GM18526 (cell line): ENCODE results near the gene RNF186.

ENCODE experiments used
- POLR2A ChIP-seq: IDR thresholded peaks from 3 replicates; pipeline ENCODE4 v1.6.1; 2011; ENCODE audit not compliant: insufficient read length; ENCODE audit errors: extremely low read depth

The RNF186 gene, protein sequence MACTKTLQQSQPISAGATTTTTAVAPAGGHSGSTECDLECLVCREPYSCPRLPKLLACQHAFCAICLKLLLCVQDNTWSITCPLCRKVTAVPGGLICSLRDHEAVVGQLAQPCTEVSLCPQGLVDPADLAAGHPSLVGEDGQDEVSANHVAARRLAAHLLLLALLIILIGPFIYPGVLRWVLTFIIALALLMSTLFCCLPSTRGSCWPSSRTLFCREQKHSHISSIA

GRCh38 chr1:19814681-19815503, at the start of gene RNF186:
RNF186 (minus strand) TSS chr1:19815283; CDS start chr1:19815101, 182 bp downstream.
- TF ChIP-seq POLR2A = no peak

DNA sequence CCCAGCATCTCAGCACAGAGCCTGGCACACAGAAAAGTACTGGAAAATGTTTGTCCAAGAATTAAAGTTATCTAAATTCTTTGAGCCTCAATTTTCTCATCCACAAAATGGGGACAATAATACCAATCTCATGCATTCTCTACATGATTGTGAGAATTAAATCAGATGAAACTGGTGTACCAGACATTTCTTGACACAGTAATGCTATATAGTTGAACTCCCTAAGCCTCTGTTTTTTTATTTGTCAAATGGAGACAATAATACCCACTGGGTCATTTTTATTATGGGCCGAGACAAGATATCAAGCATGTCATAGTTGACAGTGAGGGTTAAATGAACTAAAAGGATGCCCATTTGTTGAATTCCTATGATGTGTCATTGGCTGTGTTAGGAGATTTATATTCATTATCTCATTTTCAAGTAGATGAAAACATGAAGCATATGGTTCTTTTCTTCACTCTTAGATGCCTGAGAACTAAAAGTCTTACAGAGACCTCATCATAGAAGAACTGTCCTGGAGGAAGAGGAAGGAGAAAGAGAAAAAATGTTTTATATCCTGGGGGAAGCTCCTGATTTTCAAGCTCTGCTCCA, 49.6 kb upstream of the RNF186 start:
- TF ChIP-seq POLR2A = no peak

DNA sequence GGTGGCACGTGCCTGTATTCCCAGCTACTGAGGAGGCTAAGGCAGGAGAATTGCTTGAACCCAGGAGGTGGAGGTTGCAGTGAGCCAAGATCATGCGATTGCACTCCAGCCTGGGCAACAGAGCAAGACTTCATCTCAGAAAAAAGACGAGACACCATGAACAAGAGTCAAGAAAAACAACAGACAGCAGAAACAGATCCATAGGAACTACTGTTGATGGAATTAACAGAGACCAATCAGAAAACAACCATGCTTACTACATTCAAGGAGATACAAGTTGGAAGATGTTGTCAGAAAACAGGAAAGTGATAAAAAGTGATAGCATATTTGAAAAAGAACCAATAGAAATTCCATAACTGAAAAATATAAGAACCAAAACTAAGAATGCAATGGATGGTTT, 47.9 kb upstream of the RNF186 start:
- no peak for TF ChIP-seq POLR2A

GRCh38 chr1:19861842-19862530, 46.9 kb upstream of the RNF186 start:
- TF ChIP-seq POLR2A = no peak

DNA sequence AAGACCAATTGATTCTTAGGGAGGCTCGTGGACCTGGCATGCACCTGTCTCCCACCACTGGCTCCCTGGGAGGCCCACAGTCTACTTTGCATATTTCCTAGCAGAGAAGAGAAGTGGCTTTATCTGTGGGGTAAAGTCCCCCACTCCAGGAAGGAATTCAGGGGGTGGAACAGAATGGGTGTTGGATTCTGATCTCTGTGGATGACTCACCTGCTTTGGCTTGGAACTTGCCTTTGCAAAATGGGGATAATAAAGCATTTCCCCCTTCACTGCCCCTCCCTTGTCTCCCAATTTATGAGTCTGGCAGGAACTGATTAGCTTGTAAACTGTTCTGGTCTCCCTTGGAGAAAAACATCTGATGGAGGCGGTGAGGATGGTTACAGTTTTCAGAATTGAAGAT, 46.0 kb upstream of the RNF186 start:
- TF ChIP-seq POLR2A = no peak

- TF ChIP-seq POLR2A = no peak
Measured at GRCh38 chr1:19860418-19860817, 45.3 kb upstream of the RNF186 start.

GRCh38 chr1:19859876-19860275, 44.8 kb upstream of the RNF186 start:
- no peak for TF ChIP-seq POLR2A

DNA sequence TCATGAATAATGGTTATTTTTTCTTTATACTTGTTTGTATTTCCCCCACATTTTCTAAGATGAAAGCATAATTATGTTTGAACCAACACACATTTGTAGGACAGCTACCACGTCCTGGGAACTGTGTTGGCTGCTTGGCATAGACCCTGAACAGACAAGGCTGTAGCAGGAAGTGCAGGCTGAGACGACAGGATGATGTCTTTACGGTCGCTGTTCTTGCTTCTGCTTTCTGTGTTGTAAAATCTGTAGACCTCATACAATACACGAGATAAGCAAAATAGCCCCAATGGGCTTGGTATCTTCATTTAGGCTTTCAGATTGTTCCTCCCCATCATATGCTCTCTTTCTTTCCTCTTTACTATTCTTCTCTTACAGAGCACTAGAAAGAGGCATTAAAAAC, 43.8 kb upstream of the RNF186 start:
- no peak for TF ChIP-seq POLR2A

GRCh38 chr1:19854866-19855265, 39.8 kb upstream of the RNF186 start:
- TF ChIP-seq POLR2A = no peak

GRCh38 chr1:19852036-19852435, 37.0 kb upstream of the RNF186 start:
- TF ChIP-seq POLR2A = no peak

DNA sequence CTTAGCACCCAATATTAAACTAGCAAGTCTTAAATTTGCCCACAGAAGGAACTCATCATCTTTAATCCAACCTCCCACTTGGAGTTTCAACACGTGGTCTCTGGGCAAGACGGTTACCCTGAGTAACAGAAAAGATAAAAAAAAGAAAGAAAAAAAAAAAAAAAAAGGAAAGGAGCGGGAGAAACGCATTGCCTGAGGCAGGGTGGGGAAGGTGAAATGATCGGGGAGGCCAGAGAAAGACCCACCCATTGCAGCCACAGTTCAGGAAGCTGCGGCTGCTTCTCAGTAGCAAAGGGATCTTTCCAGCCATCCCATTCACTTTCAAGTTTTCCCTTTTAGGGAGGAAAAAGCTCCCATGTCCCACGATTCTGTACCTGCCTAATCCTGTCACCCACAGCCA, 35.1 kb upstream of the RNF186 start:
- TF ChIP-seq POLR2A = no peak

DNA sequence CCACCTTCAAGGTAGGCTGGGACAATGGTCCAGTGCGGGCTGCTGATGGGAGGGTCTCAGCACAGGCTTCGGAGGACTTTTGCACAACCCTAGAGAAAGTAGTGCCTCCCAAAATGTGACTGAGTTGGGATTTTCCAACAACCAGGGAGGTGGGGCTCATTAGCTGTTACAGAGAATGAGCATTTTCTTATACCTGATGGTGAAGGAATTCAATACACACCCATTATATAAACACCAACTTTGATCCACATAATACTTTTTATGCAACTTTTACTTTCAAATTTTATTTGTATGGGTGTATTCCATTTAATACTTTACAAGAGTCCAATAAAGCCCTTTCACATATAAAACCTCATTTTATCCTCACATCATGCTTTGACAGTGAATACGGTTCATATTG, 31.3 kb upstream of the RNF186 start:
- no peak for TF ChIP-seq POLR2A

- no peak for TF ChIP-seq POLR2A
Measured at GRCh38 chr1:19845555-19845954, 30.5 kb upstream of the RNF186 start.

DNA sequence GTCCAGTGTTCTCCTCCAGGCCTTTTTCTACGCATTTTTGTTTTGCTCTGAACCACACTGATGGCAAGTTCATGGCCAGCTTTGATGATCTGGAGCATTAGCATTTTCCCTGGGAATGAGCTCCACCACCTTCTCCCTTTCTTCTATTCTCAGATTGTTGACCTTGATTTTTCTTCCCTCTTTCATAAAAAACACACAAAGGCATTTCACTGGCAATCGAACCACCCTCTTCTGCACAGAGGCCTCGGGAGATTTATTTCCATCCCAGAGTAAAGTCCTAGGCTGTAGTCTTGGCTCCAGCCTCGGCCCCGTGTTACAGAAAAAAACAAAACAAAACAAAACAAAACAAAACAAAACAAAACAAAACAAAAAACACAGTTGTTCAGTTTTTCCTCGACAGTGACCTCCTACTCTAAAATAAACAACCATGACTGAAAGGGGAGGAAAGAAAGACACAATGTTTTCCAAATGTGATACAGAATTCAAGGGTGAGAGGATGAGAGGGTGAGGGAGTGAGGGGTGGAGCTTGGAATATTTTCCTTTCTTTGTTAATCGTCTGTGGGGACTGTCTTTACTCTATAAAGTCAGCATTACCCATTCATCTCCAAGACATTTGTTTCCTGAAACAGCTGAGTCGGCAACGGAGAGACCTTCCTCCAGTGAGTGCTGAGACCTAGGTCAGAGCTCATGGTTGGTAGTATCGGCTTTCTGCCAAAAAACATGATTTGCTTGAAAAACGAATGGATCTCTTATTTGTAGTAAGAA, 29.8 kb upstream of the RNF186 start:
- TF ChIP-seq POLR2A = no peak

- no peak for TF ChIP-seq POLR2A
Measured at GRCh38 chr1:19840228-19840627, 25.1 kb upstream of the RNF186 start.
